Effector memory CD8-positive, alpha-beta T cell (primary cell): ENCODE data around the gene TLR3.

ENCODE experiments used
- ATAC-seq: fragments of 150-1000 bp; cut with Tn5 transposase; replicated peaks from 2 replicates; pipeline ENCODE4 v1.10.0; 2021; ENCODE audit warnings: mild to moderate bottlenecking, moderate library complexity
- DNase-seq, 3 experiments: peaks; one replicate each; pipeline ENCODE4 v3.0.0; 2021
- H3K27ac Mint-ChIP-seq, 2 donors: one replicate each; pipeline ENCODE4 v1.8.0; 2022; ENCODE audit warnings: mild to moderate bottlenecking in 2 of 2, mixed read lengths in 2 of 2, moderate library complexity in 2 of 2
- H3K27me3 Mint-ChIP-seq, 2 donors: one replicate each; pipeline ENCODE4 v1.8.0; 2022; ENCODE audit warnings: mixed read lengths in 2 of 2
- H3K36me3 Mint-ChIP-seq: one replicate; pipeline ENCODE4 v1.8.0; 2022; ENCODE audit warnings: mild to moderate bottlenecking, moderate library complexity, mixed read lengths; ENCODE audit not compliant: insufficient read depth
- H3K4me1 Mint-ChIP-seq, 2 donors: one replicate each; pipeline ENCODE4 v1.8.0; 2022; ENCODE audit warnings: low read depth in 2 of 2, mixed read lengths in 2 of 2
- H3K4me3 Mint-ChIP-seq, 2 donors: one replicate each; pipeline ENCODE4 v1.8.0; 2022; ENCODE audit warnings: mild to moderate bottlenecking in 2 of 2, mixed read lengths in 2 of 2, moderate library complexity in 2 of 2
- H3K9me3 Mint-ChIP-seq, 2 donors: one replicate each; pipeline ENCODE4 v1.8.0; 2022; ENCODE audit warnings: mixed read lengths in 2 of 2

The TLR3 gene

DNA sequence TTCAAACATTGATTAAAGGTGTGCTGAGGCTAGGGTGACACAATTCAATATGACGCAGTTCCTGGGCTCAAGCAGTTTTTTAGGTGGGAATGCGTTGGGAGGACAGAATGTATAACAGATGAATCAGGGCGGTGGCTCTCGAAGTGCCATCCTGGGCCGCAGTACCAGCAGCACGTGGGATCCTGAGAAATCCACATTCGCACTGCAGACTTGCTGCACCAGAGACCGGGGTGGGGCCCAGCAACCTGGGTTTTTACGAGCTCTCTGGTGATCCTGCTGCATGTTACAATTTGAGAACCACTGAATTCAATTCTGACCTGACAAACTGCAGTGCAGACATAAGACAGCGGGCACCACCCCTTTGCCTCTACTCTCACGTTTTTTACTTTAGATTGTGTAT, 65.9 kb downstream of the TLR3 start:
- no peak overlapping the region for H3K27ac Mint-ChIP-seq
- ATAC-seq: no peak
- no peak overlapping the region for H3K4me3 Mint-ChIP-seq
- DNase-seq: no peak
- H3K4me1 Mint-ChIP-seq: peaks cover 0 to 2% of the 10 kb centered on the region in 2 donors
- H3K36me3 Mint-ChIP-seq: no peaks in the 10 kb centered on the region
- H3K9me3 Mint-ChIP-seq: no peaks in the 10 kb centered on the region
- peaks cover 0 to 6% of the 10 kb centered on the region in 2 donors for H3K27me3 Mint-ChIP-seq

DNA sequence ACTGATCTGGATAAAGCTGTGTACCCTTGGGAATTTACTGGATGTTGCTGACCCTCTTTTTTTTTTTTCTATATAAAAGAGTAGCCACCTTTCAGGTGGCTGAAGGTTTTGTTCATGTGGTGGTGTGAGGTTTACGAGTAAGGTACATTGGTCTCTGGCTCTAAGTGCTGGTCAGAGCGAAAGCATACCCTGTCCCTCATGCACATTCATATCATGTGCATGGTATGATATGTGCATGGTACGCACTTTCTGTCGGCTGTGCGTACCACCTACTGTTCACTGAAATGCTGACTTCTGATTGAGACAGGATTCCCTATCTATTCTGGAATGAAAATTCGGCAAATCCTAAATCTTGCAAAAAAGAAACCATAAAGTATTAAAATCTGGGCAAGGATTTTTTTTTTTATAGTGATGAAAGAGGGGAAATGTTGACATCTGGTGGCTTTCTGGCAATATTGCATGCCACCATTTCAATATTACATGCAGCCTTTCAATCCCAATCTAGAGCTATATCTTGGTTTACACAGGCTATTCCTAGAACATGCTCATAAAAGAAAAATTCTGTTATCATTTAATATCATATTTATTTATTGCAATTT, 68.3 kb downstream of the TLR3 start:
- Mint-ChIP-seq H3K27ac (no peak overlapping the region), H3K4me3 (no peak overlapping the region), H3K36me3 (no peaks in the 10 kb centered on the region), H3K27me3 (peaks cover 9 to 10% of the 10 kb centered on the region in 2 donors), H3K9me3 (no peaks in the 10 kb centered on the region), H3K4me1 (peaks cover 0 to 2% of the 10 kb centered on the region in 2 donors)
- DNase-seq (no peak), ATAC-seq (no peak)
